ENCODE measurements around the gene CEACAM5.
"Not testable (repeated sequence)": the region's sequence is repeated elsewhere in the genome, so short reads cannot be mapped to it uniquely, and the experiment has no call there.

CEACAM5 gene

GRCh38 chr19:41740415-41741243, 32.2 kb downstream of the CEACAM5 start:
- DNase-seq (ENCODE audit: low read depth in 2 of 2) = no peak

GRCh38 chr19:41741244-41741554, 32.8 kb downstream of the CEACAM5 start:
- no peak for DNase-seq (ENCODE audit: low read depth in 2 of 2)

- DNase-seq (ENCODE audit: low read depth in 2 of 2) = no peak
Observed at GRCh38 chr19:41744850-41745249, 36.4 kb downstream of the CEACAM5 start.

- no peak for DNase-seq (ENCODE audit: low read depth in 2 of 2)
Observed at GRCh38 chr19:41745756-41746155, 37.3 kb downstream of the CEACAM5 start.

GRCh38 chr19:41746593-41747227, 38.3 kb downstream of the CEACAM5 start:
- DNase-seq (ENCODE audit: low read depth in 2 of 2) = no peak

GRCh38 chr19:41748012-41748411, 39.6 kb downstream of the CEACAM5 start:
- no peak for DNase-seq (ENCODE audit: low read depth in 2 of 2)

- not testable (repeated sequence) for DNase-seq (ENCODE audit: low read depth in 2 of 2)
Observed at GRCh38 chr19:41750248-41751134, 42.1 kb downstream of the CEACAM5 start.

GRCh38 chr19:41753159-41753558, 44.7 kb downstream of the CEACAM5 start:
- DNase-seq (ENCODE audit: low read depth in 2 of 2) = no peak

GRCh38 chr19:41753936-41754529, 45.6 kb downstream of the CEACAM5 start:
- no peak for DNase-seq (ENCODE audit: low read depth in 2 of 2)

- DNase-seq (ENCODE audit: low read depth in 2 of 2) = no peak
Observed at GRCh38 chr19:41755328-41755913, 47.0 kb downstream of the CEACAM5 start, which contains the start of gene CEACAM6. CEACAM6 (plus strand) TSS chr19:41755530; CDS start chr19:41755639, 109 bp downstream.

GRCh38 chr19:41758846-41759245, 50.4 kb downstream of the CEACAM5 start:
- DNase-seq (ENCODE audit: low read depth in 2 of 2) = no peak

GRCh38 chr19:41767115-41767514, 58.7 kb downstream of the CEACAM5 start:
- no peak for DNase-seq (ENCODE audit: low read depth in 2 of 2)

GRCh38 chr19:41768105-41768504, 59.7 kb downstream of the CEACAM5 start:
- DNase-seq (ENCODE audit: low read depth in 2 of 2) = not testable (repeated sequence)

- DNase-seq (ENCODE audit: low read depth in 2 of 2) = no peak
Observed at GRCh38 chr19:41769608-41770007, 61.2 kb downstream of the CEACAM5 start.

GRCh38 chr19:41771410-41771809, 63.0 kb downstream of the CEACAM5 start:
- no peak for DNase-seq (ENCODE audit: low read depth in 2 of 2)

- DNase-seq (ENCODE audit: low read depth in 2 of 2) = no peak
Observed at GRCh38 chr19:41774515-41774980, 66.1 kb downstream of the CEACAM5 start.

- no peak for DNase-seq (ENCODE audit: low read depth in 2 of 2)
Observed at GRCh38 chr19:41776700-41777099, 68.3 kb downstream of the CEACAM5 start.
